ENCODE data around the gene SKIC2. TPM values are rescaled to one million over a fixed set of nuclear protein-coding genes. Genes with fewer than 3 reads are reported as not detected.

Gene SKIC2
- total RNA-seq, 1 donor from 2014 or later, result 63.4 TPM

GRCh38 chr6:31952140-31952805, 6.7 kb upstream of the SKIC2 start:
- TF ChIP-seq CTCF (IDR thresholded peaks at IDR 0.05; ENCODE audit: unreplicated experiment), result peak; percentile 47
- Mint-ChIP-seq H3K27ac (ENCODE audit: unreplicated experiment) (peak overlapping the region; percentile 48), H3K9me3 (ENCODE audit: unreplicated experiment) (no peaks in the 10 kb centered on the region), H3K4me1 (ENCODE audit: unreplicated experiment) (peaks cover 2% of the 10 kb centered on the region), H3K36me3 (ENCODE audit: low read depth, unreplicated experiment) (peaks cover 33% of the 10 kb centered on the region), H3K4me3 (ENCODE audit: unreplicated experiment) (no peak overlapping the region), H3K27me3 (ENCODE audit: unreplicated experiment) (peaks cover 15% of the 10 kb centered on the region)
- peak; percentile 63 for DNase-seq (ENCODE audit: low spot score)

- peak overlapping the region; percentile 5 for H3K4me3 Mint-ChIP-seq (ENCODE audit: unreplicated experiment)
- TF ChIP-seq CTCF (IDR thresholded peaks at IDR 0.05; ENCODE audit: unreplicated experiment), result no peak
- peak overlapping the region; percentile 48 for H3K27ac Mint-ChIP-seq (ENCODE audit: unreplicated experiment)
- H3K4me1 Mint-ChIP-seq (ENCODE audit: unreplicated experiment), result peaks cover 3% of the 10 kb centered on the region
- peaks cover 33% of the 10 kb centered on the region for H3K36me3 Mint-ChIP-seq (ENCODE audit: low read depth, unreplicated experiment)
- no peak for DNase-seq (ENCODE audit: low spot score)
- peaks cover 9% of the 10 kb centered on the region for H3K27me3 Mint-ChIP-seq (ENCODE audit: unreplicated experiment)
- H3K9me3 Mint-ChIP-seq (ENCODE audit: unreplicated experiment), result no peaks in the 10 kb centered on the region
Observed at GRCh38 chr6:31952890-31953289, 6.1 kb upstream of the SKIC2 start.

GRCh38 chr6:31954511-31954910, 4.5 kb upstream of the SKIC2 start:
- H3K9me3 Mint-ChIP-seq (ENCODE audit: unreplicated experiment), result no peaks in the 10 kb centered on the region
- peaks cover 10% of the 10 kb centered on the region for H3K4me1 Mint-ChIP-seq (ENCODE audit: unreplicated experiment)
- H3K4me3 Mint-ChIP-seq (ENCODE audit: unreplicated experiment), result no peak overlapping the region
- H3K27ac Mint-ChIP-seq (ENCODE audit: unreplicated experiment), result no peak overlapping the region
- TF ChIP-seq CTCF (IDR thresholded peaks at IDR 0.05; ENCODE audit: unreplicated experiment), result no peak
- H3K36me3 Mint-ChIP-seq (ENCODE audit: low read depth, unreplicated experiment), result peaks cover 33% of the 10 kb centered on the region
- peaks cover 11% of the 10 kb centered on the region for H3K27me3 Mint-ChIP-seq (ENCODE audit: unreplicated experiment)
- no peak for DNase-seq (ENCODE audit: low spot score)

GRCh38 chr6:31956796-31957195, 2.2 kb upstream of the SKIC2 start:
- no peak for TF ChIP-seq CTCF (IDR thresholded peaks at IDR 0.05; ENCODE audit: unreplicated experiment)
- Mint-ChIP-seq H3K36me3 (ENCODE audit: low read depth, unreplicated experiment) (peaks cover 30% of the 10 kb centered on the region), H3K4me3 (ENCODE audit: unreplicated experiment) (no peak overlapping the region), H3K27me3 (ENCODE audit: unreplicated experiment) (peaks cover 8% of the 10 kb centered on the region), H3K4me1 (ENCODE audit: unreplicated experiment) (peaks cover 14% of the 10 kb centered on the region), H3K27ac (ENCODE audit: unreplicated experiment) (no peak overlapping the region), H3K9me3 (ENCODE audit: unreplicated experiment) (no peaks in the 10 kb centered on the region)
- DNase-seq (ENCODE audit: low spot score), result no peak

- H3K4me3 Mint-ChIP-seq (ENCODE audit: unreplicated experiment), result peak overlapping the region; percentile 98
- H3K27ac Mint-ChIP-seq (ENCODE audit: unreplicated experiment), result peak overlapping the region; percentile 96
- no peaks in the 10 kb centered on the region for H3K9me3 Mint-ChIP-seq (ENCODE audit: unreplicated experiment)
- no peak for DNase-seq (ENCODE audit: low spot score)
- TF ChIP-seq CTCF (IDR thresholded peaks at IDR 0.05; ENCODE audit: unreplicated experiment), result no peak
- H3K27me3 Mint-ChIP-seq (ENCODE audit: unreplicated experiment), result peaks cover 12% of the 10 kb centered on the region
- peaks cover 14% of the 10 kb centered on the region for H3K4me1 Mint-ChIP-seq (ENCODE audit: unreplicated experiment)
- H3K36me3 Mint-ChIP-seq (ENCODE audit: low read depth, unreplicated experiment), result peaks cover 36% of the 10 kb centered on the region
Observed at GRCh38 chr6:31958412-31958740, 599 bp upstream of the SKIC2 start.
